ENCODE measurements around the gene LRRTM4.

DNA sequence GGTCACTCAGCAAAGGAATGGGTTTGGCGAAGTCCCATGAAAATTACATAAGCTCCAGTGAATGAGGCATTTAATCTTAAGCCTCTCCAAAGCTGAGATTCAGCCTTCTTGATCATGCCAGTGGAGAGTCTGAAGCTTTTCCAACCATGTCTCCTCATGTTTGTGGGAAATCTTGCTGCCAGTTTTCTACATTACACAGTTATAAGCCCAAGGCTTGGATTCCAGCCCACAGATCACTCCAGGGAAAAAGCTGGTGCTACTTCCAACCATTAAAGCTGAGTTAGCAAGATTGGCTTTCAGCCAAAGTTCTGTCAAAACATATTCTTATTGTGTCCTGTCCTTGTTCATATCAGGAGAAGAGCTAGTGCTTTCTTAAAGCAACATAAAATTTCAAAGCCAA lies 293.8 kb downstream of the LRRTM4 start:
- no peak for TF ChIP-seq EZH2phosphoT487 (IDR thresholded peaks at IDR 0.05; ENCODE audit: borderline replicate concordance, low read depth)
- TF ChIP-seq, protein P1, sequence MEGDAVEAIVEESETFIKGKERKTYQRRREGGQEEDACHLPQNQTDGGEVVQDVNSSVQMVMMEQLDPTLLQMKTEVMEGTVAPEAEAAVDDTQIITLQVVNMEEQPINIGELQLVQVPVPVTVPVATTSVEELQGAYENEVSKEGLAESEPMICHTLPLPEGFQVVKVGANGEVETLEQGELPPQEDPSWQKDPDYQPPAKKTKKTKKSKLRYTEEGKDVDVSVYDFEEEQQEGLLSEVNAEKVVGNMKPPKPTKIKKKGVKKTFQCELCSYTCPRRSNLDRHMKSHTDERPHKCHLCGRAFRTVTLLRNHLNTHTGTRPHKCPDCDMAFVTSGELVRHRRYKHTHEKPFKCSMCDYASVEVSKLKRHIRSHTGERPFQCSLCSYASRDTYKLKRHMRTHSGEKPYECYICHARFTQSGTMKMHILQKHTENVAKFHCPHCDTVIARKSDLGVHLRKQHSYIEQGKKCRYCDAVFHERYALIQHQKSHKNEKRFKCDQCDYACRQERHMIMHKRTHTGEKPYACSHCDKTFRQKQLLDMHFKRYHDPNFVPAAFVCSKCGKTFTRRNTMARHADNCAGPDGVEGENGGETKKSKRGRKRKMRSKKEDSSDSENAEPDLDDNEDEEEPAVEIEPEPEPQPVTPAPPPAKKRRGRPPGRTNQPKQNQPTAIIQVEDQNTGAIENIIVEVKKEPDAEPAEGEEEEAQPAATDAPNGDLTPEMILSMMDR (IDR thresholded peaks at IDR 0.05) = no peak
- TF ChIP-seq RFX5 (IDR thresholded peaks at IDR 0.05; ENCODE audit: low read length) = no peak
- no peak for TF ChIP-seq FOXM1 (IDR thresholded peaks at IDR 0.05; ENCODE audit: low read depth)
- no peak for TF ChIP-seq YY1 (IDR thresholded peaks at IDR 0.05; ENCODE audit: low read depth)
- no peak for TF ChIP-seq POLR2AphosphoS5 (IDR thresholded peaks at IDR 0.05; ENCODE audit: low read depth, low read length)
- TF ChIP-seq FOXJ3 (CRISPR knock-in tag; IDR thresholded peaks at IDR 0.05) = no peak
- TF ChIP-seq, protein P2, sequence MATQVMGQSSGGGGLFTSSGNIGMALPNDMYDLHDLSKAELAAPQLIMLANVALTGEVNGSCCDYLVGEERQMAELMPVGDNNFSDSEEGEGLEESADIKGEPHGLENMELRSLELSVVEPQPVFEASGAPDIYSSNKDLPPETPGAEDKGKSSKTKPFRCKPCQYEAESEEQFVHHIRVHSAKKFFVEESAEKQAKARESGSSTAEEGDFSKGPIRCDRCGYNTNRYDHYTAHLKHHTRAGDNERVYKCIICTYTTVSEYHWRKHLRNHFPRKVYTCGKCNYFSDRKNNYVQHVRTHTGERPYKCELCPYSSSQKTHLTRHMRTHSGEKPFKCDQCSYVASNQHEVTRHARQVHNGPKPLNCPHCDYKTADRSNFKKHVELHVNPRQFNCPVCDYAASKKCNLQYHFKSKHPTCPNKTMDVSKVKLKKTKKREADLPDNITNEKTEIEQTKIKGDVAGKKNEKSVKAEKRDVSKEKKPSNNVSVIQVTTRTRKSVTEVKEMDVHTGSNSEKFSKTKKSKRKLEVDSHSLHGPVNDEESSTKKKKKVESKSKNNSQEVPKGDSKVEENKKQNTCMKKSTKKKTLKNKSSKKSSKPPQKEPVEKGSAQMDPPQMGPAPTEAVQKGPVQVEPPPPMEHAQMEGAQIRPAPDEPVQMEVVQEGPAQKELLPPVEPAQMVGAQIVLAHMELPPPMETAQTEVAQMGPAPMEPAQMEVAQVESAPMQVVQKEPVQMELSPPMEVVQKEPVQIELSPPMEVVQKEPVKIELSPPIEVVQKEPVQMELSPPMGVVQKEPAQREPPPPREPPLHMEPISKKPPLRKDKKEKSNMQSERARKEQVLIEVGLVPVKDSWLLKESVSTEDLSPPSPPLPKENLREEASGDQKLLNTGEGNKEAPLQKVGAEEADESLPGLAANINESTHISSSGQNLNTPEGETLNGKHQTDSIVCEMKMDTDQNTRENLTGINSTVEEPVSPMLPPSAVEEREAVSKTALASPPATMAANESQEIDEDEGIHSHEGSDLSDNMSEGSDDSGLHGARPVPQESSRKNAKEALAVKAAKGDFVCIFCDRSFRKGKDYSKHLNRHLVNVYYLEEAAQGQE (IDR thresholded peaks at IDR 0.05; ENCODE audit: low read depth, low read length) = no peak
- no peak for TF ChIP-seq RAD21 (IDR thresholded peaks at IDR 0.05; ENCODE audit: low read length)
- TF ChIP-seq GATA2 (CRISPR knock-in tag; IDR thresholded peaks at IDR 0.05) = no peak

Data from SK-N-SH (cell line).